Measurements from ENCODE around the gene BTBD7. TPM values are rescaled to one million over a fixed set of nuclear protein-coding genes. Genes with fewer than 3 reads are reported as not detected.

BTBD7 gene
- total RNA-seq, 2 donors from 2014 or later: 16.3 to 25.1 TPM

- no peak overlapping the region for H3K4me3 ChIP-seq
- peaks cover 28% of the 10 kb centered on the region for H3K4me1 ChIP-seq
- intact Hi-C loops (cut with DNase I): no loop called here
- TF ChIP-seq, protein P1, sequence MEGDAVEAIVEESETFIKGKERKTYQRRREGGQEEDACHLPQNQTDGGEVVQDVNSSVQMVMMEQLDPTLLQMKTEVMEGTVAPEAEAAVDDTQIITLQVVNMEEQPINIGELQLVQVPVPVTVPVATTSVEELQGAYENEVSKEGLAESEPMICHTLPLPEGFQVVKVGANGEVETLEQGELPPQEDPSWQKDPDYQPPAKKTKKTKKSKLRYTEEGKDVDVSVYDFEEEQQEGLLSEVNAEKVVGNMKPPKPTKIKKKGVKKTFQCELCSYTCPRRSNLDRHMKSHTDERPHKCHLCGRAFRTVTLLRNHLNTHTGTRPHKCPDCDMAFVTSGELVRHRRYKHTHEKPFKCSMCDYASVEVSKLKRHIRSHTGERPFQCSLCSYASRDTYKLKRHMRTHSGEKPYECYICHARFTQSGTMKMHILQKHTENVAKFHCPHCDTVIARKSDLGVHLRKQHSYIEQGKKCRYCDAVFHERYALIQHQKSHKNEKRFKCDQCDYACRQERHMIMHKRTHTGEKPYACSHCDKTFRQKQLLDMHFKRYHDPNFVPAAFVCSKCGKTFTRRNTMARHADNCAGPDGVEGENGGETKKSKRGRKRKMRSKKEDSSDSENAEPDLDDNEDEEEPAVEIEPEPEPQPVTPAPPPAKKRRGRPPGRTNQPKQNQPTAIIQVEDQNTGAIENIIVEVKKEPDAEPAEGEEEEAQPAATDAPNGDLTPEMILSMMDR (IDR thresholded peaks at IDR 0.05): no peak
- no peak for TF ChIP-seq POLR2A (IDR thresholded peaks at IDR 0.05)
- ATAC-seq (no peak), DNase-seq (no peak)
- no peaks in the 10 kb centered on the region for H3K36me3 ChIP-seq (replicated peaks in 1 of 2; ENCODE audit: insufficient read depth in 1 of 2, low read depth in 2 of 2)
- H3K9me3 ChIP-seq: no peaks in the 10 kb centered on the region
- no peak overlapping the region for H3K27ac ChIP-seq
- H3K27me3 ChIP-seq: no peaks in the 10 kb centered on the region
- WGBS, 2 donors: 72 to 78% methylated on average over 2 of the region's 2 CpGs
These were observed 13.3 kb downstream of the BTBD7 start for GRCh38 chr14:93319494-93319893.

- WGBS, 2 donors: 74 to 85% methylated on average over 5 of the region's 5 CpGs
- H3K4me1 ChIP-seq: peaks cover 22% of the 10 kb centered on the region
- intact Hi-C loops (cut with DNase I): no loop called here
- no peaks in the 10 kb centered on the region for H3K9me3 ChIP-seq
- H3K27me3 ChIP-seq: no peaks in the 10 kb centered on the region
- no peak overlapping the region for H3K27ac ChIP-seq
- H3K36me3 ChIP-seq (replicated peaks in 1 of 2; ENCODE audit: insufficient read depth in 1 of 2, low read depth in 2 of 2): no peaks in the 10 kb centered on the region
- no peak overlapping the region for H3K4me3 ChIP-seq
- DNase-seq (no peak), ATAC-seq (no peak)
- TF ChIP-seq, protein P1 (IDR thresholded peaks at IDR 0.05): no peak
- no peak for TF ChIP-seq POLR2A (IDR thresholded peaks at IDR 0.05)
These were observed 13.9 kb downstream of the BTBD7 start for GRCh38 chr14:93318927-93319326.

DNA sequence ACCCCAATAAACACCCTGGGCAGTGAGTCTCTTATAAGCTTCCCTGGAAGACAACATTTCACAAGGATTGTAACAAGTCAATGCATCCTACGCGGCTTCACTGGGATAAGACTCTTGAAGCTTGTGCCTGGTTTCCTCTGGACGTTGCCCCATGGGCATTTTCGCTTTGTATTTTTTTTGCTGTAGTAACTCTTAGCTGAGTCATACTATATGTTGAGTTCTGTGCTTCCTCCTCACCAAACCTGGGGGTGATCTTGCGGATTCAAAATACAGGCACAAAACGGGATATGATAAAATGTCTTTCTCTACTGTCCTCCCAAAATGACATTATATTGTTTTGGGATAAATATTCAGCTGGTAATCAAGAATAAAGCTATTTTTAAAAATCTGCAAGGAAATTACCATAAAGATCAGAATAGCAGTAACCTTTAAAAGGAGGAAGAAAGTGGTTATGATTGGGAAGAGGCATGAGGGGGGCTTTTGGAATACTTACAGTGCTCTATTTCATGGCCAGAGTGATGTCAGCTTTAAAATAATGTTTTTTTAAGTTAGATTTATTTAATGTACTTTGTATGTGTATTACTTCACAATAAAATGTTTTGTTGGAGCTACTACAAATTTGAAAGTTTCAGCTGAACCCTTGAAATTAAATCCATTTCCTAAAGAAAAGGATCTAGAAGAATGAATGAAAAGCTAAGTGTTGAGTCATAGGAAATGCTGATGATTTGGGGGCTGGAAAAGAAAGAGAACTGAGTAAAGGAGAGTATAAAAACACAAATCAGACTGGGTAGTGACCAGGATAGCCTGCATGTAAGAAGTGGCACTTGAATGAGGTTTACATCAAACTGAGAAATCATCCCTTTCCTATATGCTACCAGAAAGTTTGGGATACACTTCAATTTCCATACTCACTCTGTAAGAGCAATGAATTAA lies 14.7 kb downstream of the BTBD7 start:
- DNase-seq (peak in 1 of 4 donors; percentile 10), ATAC-seq (no peak)
- intact Hi-C loops (cut with DNase I): no loop called here
- Histone ChIP-seq H3K4me3 (no peak overlapping the region), H3K36me3 (replicated peaks in 1 of 2; ENCODE audit: insufficient read depth in 1 of 2, low read depth in 2 of 2) (no peaks in the 10 kb centered on the region), H3K27ac (no peak overlapping the region), H3K27me3 (no peaks in the 10 kb centered on the region), H3K9me3 (no peaks in the 10 kb centered on the region), H3K4me1 (peaks cover 21% of the 10 kb centered on the region)
- TF ChIP-seq POLR2A (IDR thresholded peaks at IDR 0.05): no peak
- TF ChIP-seq, protein P1 (IDR thresholded peaks at IDR 0.05): no peak
- WGBS, 2 donors: 71 to 84% methylated on average over 6 of the region's 6 CpGs

GRCh38 chr14:93317210-93317874 lies 15.5 kb downstream of the BTBD7 start:
- intact Hi-C loops (cut with DNase I): no loop called here
- peaks cover 17% of the 10 kb centered on the region for H3K4me1 ChIP-seq
- no peak for DNase-seq

More at GRCh38 chr14:93317210-93317874, 15.5 kb downstream of the BTBD7 start:
- Histone ChIP-seq H3K4me3 (no peak overlapping the region), H3K27me3 (no peaks in the 10 kb centered on the region), H3K9me3 (no peaks in the 10 kb centered on the region), H3K36me3 (replicated peaks in 1 of 2; ENCODE audit: insufficient read depth in 1 of 2, low read depth in 2 of 2) (no peaks in the 10 kb centered on the region), H3K27ac (no peak overlapping the region)
- WGBS, 2 donors: 77 to 87% methylated on average over 7 of the region's 7 CpGs
- TF ChIP-seq, protein P1 (IDR thresholded peaks at IDR 0.05): no peak
- no peak for TF ChIP-seq POLR2A (IDR thresholded peaks at IDR 0.05)
- no peak for ATAC-seq
